KG1 (cell line): ENCODE measurements around the gene ACTR2.
"Not testable (repeated sequence)": the region's sequence is repeated elsewhere in the genome, so short reads cannot be mapped to it uniquely, and the experiment has no call there.

Source experiments
- DNase-seq: peaks from one replicate; lab custom pipeline; 2025; lab: John Stamatoyannopoulos, UW

Gene ACTR2

GRCh38 chr2:65228263-65228750 is 676 bp downstream of the ACTR2 start:
- DNase-seq, result no peak

GRCh38 chr2:65231121-65231520 is 3.5 kb downstream of the ACTR2 start:
- DNase-seq, result no peak

GRCh38 chr2:65231892-65232477 is 4.4 kb downstream of the ACTR2 start:
- no peak for DNase-seq

- no peak for DNase-seq
Observed at GRCh38 chr2:65232636-65233035, 5.0 kb downstream of the ACTR2 start.

- DNase-seq, result no peak
Observed at GRCh38 chr2:65240657-65241056, 13.0 kb downstream of the ACTR2 start.

- DNase-seq, result not testable (repeated sequence)
Observed at GRCh38 chr2:65244452-65244851, 16.8 kb downstream of the ACTR2 start.

- DNase-seq, result no peak
Observed at GRCh38 chr2:65252640-65253039, 25.0 kb downstream of the ACTR2 start.

GRCh38 chr2:65255356-65255755 is 27.7 kb downstream of the ACTR2 start:
- no peak for DNase-seq

- no peak for DNase-seq
Observed at GRCh38 chr2:65256054-65256453, 28.4 kb downstream of the ACTR2 start.

GRCh38 chr2:65257866-65258265 is 30.2 kb downstream of the ACTR2 start:
- DNase-seq, result not testable (repeated sequence)

GRCh38 chr2:65261676-65262075 is 34.0 kb downstream of the ACTR2 start:
- no peak for DNase-seq

- no peak for DNase-seq
Observed at GRCh38 chr2:65263262-65263661, 35.6 kb downstream of the ACTR2 start.

- no peak for DNase-seq
Observed at GRCh38 chr2:65263986-65264385, 36.4 kb downstream of the ACTR2 start.

- no peak for DNase-seq
Observed at GRCh38 chr2:65264821-65265670, 37.4 kb downstream of the ACTR2 start.

GRCh38 chr2:65265671-65266045 is 38.0 kb downstream of the ACTR2 start:
- no peak for DNase-seq

GRCh38 chr2:65267008-65267407 is 39.4 kb downstream of the ACTR2 start:
- no peak for DNase-seq

- DNase-seq, result no peak
Observed at GRCh38 chr2:65268957-65269356, 41.3 kb downstream of the ACTR2 start.

- DNase-seq, result no peak
Observed at GRCh38 chr2:65273344-65273743, 45.7 kb downstream of the ACTR2 start.

- DNase-seq, result no peak
Observed at GRCh38 chr2:65275141-65275915, 47.7 kb downstream of the ACTR2 start.

GRCh38 chr2:65276609-65277008 is 49.0 kb downstream of the ACTR2 start:
- no peak for DNase-seq

GRCh38 chr2:65277118-65277517 is 49.5 kb downstream of the ACTR2 start:
- no peak for DNase-seq

GRCh38 chr2:65277791-65278483 is 50.3 kb downstream of the ACTR2 start:
- no peak for DNase-seq
